Measurements from ENCODE around the gene DDR2.

Gene DDR2

DNA sequence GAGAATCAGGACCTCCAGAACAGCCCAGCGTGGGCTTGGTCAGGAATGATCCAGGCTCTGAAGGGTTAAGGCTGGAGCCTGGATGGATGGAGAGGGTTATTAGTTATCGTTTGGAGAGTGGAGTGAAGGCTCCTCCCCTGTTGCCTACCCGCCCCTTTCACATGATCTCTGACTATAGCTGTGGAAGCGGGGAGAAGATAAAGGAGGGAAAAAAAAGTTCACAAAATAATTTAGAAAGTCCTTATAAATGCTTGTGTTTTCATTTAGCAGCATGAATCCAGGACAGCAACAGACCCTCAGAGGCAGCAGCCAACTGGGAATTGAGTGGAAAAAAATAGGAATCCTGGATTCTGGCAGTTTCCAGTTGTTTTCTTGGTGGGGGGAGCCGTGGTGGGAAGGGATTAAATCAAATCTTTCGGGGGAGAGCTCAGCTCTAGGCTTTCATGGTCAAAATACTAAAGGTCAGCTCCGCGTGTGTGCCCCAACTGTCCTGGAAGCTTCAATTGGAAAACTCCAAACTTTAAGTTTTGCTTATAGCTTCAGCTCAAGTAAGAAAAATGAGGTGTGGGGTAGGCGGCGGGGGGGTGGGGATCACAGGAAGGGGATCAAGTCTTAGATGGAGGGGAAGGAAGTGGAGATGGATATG lies 595 bp upstream of the DDR2 start:
- DNase-seq: no peak

DNA sequence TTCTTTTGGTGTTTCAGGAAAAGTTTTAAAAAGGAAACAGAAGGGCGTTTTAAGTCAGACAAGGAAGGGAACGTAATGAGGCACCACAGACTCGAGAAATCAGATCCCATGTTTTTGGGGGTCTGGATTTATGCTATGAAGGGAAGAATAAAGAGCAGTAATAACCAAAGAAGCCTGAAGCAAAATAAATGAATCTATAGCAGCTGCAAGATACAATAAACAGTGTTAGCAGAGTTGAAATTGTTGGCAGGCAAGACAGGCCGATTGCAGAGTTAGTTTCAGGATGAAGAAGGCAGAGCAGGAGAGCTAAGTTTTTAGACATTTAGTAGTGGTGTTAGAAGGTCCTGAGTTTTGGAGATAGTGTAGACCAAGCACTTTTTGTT lies 425 bp downstream of the DDR2 start:
- no peak for DNase-seq

DNA sequence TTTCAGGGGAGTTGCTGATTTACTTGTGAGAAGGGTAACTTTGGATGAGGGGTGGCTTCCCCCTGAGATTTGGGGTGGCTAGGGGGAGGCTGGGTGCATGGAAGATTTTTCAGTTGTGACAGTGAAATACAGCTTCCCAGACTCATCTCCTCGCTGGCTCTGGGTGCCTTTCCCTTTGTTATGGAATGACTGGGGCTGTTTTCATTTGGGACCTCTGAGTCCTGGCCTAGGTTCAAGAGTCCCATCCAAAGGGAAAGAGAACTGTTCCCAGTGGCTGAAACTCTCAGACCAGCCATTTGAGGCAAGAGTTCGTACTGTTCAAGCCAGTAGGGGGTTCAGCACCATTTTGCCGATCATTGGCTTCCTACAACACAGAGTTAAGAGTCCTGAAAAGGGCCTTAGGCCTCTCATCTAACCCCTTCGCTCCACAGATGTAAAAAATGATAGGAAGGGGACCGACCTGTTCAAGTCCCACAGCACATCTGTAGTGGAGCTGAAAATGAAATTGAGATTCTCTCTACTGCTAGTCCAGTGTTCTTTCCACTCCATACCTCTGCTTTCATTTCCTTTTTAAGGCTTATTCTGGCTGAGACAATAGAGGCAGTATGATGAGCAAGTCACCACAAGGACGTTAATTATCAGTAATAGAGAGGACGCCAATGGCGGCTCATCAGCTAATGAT lies 958 bp downstream of the DDR2 start:
- no peak for DNase-seq

DNA sequence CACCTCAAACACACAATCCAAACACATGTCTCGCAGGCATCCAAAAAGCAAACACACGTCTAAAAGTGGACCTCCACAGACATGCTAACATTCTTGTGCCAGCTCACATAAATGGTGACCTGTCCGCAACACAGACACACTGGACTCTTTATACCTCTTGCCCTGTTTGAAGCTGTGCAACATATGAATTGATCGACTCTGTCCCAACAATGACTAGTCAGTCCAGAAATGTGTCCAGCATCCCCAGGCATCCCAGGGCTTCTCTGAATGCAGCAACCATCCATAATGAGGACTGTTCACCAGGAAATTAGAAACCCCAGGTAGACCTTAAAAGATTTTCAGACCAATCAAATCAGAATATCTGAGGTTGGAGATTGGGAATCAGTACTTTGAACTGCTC lies 3.2 kb downstream of the DDR2 start:
- DNase-seq: no peak

DNA sequence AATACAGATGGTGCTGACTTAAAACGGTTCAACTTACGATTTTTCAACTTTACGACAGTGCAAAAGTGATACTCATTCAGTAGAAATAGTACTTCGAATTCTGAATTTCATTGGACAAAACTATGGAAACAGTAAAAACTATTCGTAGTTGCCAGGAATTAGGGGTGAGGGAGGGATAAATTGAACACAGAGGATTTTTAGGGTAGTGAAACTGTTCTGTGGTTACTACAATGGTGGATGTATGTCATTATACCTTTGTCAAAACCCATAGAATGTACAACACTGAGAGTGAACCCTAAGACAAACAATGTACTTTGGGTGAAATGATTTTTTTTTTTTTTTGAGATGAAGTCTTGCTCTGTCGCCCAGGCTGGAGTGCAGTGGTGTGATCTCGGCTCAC lies 7.5 kb downstream of the DDR2 start:
- no peak for DNase-seq

DNA sequence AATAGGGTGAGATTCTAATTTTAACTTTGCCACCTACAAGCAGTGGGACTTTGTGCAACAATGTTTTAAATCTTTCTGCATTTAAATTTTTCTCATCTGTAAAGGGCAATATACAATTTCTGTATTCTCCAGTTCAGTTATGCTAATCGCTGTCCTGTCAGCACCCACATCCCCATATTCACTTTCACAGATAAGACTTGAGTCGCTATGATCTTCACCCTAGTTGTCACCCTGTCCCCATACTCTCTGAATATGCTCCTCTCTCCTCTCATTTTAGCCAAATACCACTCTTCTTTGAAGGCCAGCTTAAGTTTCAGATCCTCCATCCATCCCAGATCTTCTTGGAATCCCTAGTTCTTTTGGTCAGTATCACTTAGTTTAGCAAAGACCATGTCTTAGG lies 8.8 kb downstream of the DDR2 start:
- no peak for DNase-seq

DNA sequence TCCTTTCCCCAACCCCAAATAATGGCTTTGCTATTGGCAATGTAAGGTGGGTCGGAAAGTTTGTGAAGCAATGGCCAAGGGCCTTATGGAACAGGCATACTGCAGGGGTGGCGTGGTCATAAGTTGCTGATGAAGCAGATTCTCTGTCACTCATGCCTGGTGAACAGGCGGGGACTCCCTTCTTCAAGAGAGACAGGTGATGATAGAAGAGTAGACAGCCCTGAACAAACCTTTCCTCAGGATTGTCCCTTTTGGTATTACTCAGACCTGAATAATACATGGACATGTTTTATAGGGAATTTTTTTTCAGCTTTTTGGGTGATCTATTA lies 12.7 kb downstream of the DDR2 start:
- no peak for DNase-seq

DNA sequence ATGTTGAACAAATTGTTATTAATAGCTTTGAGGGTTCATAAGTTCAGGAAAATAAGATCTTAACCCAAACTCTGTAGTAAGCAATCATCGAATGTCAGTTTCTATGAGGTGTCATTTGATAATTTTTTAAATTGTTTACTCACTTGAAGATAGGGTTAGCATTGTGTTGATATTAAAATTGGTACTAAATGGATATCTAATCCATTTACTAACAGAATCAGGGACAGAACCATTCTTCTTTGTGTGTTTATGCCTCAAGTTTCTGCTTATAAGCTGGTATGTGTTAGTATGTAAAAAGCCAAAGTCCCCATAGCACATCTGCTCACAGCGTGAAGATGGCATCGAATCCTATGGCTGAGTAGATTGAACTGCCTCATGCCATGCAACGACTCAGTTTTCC lies 13.4 kb downstream of the DDR2 start:
- DNase-seq: no peak

DNA sequence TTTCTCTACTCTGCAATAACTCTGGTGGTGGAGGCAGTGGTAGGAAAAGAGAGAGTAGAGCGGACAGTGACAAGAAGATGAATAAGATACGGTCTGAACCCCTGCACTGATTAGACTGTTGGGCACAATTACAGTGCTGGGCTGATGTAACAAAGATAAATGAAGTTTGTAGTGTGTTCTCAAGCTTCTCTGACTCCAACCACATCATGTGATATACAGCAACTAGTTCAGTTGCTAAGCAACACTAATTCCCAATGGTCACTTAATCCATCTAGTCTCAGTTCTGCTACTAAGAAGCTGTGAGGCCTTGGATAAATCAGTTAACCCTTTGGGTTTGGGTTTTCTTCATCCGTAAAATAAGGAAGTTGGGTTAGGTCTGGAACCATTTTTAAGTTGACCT lies 17.3 kb downstream of the DDR2 start:
- DNase-seq: no peak

DNA sequence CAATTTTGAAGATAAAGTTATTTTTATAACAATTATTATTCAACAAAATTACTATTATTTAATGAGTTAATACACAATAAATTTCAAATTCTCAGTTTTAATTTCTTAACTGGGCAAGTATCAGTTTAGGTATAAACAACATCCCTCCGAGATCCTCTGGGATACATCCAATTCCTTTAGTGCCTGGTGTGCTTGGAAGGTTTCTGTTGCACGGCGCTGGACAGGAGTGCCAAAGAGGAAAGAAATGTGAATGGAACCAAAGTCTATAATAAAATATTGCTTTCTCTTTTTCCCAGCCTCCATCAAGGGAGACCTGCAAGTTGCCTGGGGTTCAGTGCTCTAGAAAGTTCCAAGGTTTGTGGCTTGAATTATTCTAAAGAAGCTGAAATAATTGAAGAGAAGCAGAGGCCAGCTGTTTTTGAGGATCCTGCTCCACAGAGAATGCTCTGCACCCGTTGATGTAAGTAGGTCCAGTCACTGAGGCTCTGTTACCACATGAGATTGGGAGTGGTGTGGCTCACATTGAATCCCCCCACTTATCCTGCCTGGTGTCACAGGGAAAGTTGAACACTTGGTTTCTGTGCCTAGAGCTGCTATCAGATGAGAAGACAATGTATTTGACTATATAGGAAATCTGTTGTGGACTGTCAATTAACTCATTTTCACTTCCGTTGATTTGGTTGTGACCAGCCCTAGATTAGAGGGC lies 22.8 kb downstream of the DDR2 start:
- DNase-seq: no peak

DNA sequence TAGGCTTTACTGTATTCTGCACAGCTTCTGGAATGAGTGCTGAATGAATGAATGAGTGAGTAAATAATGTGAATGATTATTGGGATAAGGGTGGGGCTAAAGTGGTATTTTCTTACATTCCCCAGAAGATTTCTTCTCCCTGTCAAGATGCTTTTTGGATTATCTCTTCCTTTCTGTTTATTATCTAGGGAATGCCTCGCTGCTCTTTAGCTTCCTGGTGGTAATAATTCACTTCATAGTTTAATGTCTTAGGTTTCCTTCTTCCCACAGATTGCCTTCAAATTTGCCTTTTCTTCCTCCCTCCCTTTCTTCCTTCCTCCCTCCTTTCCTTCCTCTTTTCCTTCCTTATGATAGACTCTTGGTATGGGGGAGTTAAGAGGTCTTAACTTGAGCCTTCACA lies 24.0 kb downstream of the DDR2 start:
- DNase-seq: no peak

DNA sequence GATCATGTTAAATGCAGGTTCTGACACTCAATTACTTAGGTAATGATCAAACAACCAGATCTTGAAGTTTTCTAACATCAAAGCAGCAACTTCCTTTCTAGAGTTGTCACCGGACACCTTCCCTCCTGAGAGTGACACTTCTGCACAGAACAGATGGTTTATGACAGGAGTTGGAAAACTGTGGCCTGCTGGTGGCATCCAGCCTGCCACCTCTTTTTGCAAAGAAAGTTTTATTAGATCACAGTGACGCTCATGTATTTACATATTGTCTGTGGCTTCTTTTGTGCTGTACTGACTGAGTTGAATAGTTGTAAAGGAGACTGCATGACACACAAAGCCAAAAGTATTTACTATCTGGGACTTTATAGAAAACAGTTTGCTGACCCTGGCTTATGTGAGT lies 28.3 kb downstream of the DDR2 start:
- DNase-seq: no peak

DNA sequence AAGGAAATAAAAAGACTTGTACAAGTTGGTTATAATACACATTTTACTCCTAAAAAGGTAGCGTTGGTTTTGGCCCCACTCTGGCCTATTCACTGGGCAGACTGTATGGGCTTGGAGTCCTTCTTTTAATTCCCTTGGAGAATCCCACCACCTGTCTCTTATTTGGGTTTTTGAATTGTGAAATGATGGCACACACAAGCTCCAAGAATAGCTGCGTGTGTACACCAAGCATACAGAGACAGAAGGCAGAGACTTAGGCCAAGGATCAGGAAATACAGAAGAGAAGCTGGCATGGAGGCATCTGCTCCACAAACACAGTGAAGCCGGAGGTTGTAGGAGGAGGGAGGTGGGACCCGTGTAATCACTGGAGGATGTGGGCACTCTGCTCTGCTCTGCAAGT lies 29.1 kb downstream of the DDR2 start:
- no peak for DNase-seq

DNA sequence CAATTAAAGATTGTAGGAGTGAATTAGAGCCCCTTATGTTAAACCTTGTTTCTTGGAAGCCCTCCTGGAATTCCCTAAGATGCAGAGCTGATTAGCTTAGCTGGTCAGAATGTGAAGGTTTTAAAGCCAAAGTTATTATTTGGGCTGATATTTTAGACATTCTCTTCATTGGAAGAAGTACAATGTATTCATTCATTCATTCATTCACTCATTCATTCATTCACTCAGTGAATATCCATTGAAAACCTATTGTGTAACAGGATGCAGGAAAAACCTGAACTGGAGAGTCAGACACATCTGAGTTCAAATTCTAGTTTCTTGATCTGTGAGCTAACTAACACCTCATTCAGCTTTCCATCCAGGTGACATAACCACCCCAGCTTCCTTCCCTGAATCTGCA lies 29.7 kb downstream of the DDR2 start:
- no peak for DNase-seq

DNA sequence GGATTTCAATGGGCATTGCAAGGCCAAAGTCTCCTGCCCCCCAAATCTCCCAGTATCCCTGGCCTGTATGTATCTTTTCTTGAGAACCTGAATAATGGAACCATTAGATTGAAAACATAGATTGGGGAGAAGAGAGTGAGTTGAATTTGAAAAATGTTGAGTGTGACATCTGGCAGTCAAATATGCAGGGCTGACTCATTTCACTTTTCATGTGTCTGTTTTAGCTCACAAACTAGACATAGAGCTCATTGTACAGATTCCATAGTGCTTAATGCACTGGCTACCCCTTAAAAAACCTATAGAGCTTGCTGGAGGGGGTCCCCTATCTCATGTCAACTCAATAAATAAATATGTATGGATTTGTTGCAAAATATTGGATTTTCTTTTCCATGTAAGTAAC lies 30.8 kb downstream of the DDR2 start:
- DNase-seq: no peak

DNA sequence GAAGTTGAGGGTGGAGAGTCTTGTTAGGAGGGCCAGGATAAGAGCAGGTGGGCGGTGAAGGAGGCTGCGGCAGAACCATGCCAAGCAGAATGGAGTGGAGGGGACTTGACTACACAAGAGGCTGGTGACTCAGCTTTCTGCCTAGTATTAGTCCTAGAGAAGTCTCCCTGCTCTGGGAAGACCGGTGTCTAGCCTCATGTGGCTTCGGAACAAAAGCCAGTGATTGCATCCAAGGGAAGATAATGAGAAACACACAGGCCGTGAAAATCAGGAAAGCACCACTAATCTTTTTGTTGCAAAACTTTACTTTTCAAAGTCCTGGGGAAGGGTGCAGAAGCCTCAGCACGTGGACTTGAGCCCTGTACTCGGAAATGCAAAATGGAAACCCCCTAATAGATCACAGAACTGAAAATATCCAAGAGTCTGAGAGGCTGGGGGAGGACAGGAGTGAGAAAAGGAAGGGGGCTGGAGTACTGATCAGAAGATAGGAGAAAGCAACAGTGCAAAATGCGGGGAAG lies 31.4 kb downstream of the DDR2 start:
- no peak for DNase-seq

DNA sequence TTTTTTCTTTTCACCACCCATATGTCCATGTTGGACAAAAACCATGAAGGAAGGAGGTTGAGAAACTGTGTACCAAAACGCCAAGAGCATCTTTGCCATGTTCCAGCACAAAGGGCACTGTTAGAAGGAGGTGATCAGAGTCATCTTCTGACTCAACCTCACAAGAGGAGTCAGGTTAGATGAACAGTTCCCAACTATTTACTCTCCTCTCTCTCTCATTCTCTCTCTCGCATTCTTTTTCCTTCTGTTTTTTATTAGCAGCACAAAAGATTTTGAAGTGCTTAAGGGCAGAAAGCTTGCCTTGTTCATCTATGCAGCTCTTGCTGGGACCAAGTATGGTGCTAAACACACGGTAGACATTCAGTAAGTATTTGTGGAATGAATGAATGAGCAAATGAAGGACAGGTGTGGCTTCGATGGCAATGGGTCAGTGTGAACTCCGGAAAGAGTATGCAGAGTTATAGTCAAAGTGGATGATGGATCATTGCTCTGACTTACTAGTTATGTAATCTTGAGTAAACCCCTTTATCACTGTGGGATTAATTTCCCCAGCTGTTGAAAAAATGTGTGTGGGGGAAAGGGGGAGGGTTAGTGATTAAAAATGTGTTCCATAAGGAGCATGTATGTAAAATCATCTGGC lies 33.9 kb downstream of the DDR2 start:
- DNase-seq: no peak

DNA sequence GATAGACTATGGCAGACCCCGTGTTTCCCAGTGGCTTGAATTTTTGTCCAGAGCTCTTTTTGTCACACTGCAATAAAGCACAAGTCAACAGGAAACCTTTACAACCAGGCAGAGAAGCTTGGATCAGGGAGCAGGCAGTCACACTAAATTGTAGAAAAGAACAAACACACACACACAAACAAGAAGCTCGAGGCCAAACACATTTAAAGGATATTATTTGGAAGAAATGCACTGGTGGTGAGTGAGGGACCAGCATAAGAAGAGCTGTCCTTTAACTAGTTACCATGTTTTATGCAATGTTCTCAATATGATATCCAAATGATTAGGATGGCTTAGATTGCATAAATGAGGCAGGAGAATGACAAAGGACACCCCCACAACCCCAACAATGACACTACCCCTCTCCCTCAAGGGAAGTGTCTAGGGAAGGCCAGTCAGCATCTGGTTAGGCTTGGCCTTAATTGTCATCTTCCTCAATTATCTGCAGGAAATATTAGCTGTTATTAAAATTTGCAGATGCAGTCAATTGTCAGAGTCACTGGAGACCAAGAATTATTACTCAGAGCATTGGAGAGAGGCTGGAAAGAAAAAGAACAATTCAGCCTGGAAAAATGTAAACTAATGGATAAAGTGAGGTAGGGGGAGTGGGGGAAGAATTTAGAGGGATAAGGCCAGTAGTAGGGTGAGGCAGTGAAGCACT lies 35.3 kb downstream of the DDR2 start:
- DNase-seq: no peak

DNA sequence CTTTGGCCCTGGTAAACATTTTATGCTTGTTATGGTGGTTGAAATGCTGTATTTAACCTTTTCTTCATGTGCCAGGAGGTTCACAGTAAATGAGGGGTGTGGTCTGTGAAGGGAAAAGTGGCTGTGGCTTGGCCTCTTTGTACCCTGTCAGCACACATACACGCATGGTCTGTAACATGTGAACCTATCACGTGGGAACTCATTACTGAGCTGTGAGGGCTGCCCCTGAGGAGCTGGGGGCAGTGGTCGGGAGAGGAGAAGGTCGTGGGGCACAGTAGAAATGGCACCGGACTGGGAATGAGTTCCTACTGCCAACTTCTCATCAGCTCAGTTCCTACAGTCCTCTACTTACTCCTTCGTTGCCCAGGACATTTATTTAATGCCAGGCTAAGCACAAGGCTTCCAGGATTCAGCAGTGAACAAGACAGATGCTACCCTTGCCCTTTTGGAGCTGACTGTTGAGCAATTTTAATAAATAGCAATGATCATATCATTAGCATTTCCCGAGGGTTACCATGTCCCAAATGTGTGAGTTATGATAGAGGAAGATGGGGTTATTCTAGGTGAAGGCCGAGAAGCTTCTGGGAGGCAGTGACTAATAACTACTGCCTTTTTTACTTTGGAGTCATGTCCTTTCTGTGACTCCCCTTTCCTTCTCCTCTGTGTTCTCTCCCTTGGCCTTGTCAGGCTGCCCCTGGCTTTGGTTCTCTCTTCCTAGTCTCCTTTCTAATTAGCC lies 38.8 kb downstream of the DDR2 start:
- no peak for DNase-seq

DNA sequence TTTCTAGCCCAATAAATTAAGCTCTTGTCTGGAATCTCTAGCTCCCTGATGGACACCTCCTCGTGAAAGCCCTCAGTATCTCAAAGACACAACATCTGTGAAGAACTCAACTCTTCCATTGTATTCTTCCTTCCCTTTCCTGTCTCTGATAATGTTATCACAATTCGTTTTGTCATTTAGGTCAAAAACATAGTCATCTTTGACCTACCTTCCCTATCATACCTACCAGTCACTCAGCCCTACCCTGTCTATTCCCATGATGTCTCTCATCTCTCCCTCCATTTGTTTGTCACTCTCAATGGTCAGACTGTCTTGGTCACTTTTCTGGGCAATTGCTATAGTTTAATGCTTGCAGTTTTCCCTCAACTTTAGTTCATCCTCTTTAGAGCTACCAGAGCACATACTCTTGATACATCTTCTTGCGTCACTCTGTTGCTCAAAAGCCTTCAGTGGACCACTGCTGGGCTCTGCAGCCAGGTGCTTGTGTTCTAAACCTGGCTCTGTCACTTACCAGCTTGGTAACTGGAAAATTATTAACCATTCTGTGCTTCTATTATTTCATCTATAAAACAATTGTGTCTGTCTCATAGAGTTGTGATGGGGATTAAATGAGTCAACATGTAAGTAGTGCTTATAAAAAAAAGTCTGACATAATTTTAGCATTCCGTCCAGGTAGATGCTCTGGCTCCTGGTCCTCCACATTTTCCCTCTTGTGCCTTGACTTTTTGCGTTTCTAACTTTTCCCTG lies 39.6 kb downstream of the DDR2 start:
- no peak for DNase-seq

DNA sequence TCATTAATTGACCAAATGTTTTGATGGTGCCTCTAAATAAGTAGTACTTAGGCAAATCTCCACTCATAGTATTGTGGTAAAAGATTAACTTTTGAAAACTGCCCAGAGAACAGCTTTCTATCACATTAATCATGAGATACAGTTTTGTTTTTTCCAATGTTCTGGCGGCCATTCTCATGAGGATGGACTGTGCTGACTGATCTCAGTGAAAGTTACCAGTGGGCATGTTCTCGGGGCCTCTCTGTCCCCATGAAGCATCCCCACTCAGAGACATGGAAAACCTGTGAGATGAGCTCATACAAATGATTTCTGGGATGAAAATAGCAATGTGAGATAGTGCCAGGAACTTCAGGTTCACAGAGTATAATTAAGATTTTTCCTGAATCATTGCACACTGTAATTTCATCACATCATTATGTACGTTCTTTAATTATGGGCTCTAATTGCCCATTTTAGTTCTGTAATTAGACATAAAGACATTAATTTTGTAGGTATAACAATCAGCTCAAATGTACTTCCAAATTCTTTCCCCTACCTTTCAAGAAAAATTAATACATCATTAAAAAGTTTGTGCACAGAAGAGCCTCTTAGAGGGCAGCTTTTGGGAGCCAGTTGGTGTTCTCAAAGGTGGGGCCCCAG lies 40.5 kb downstream of the DDR2 start:
- DNase-seq: no peak

Measured in activated CD8-positive, alpha-beta memory T cell treated with anti-CD3 and anti-CD28 coated beads, Interleukin-2, amount 50 U/mL, for 48 hours (primary cell).